NT2/D1 (cell line): ENCODE results near the gene EIF4E2.

Source experiments
- DNase-seq: peaks from one replicate; pipeline ENCODE4 v3.0.0-alpha.2; 2011; ENCODE audit warnings: low read depth, low spot score
- H3K27me3 ChIP-seq: 2 replicates; pipeline ENCODE4 v1.6.0; 2011; ENCODE audit warnings: mild to moderate bottlenecking; ENCODE audit not compliant: insufficient read length, insufficient read depth
- H3K36me3 ChIP-seq: 2 replicates; pipeline ENCODE4 v1.6.1; 2011; ENCODE audit warnings: mild to moderate bottlenecking, low read length, mixed read lengths; ENCODE audit not compliant: insufficient read depth, insufficient read length
- H3K4me1 ChIP-seq: 2 replicates; pipeline ENCODE4 v1.5.1; 2011; ENCODE audit not compliant: insufficient read depth, insufficient read length
- H3K4me3 ChIP-seq: 2 replicates; pipeline ENCODE4 v1.5.1; 2011; ENCODE audit warnings: low read depth; ENCODE audit not compliant: insufficient read length
- H3K9ac ChIP-seq: 2 replicates; pipeline ENCODE4 v1.6.0; 2011; ENCODE audit warnings: low read depth; ENCODE audit not compliant: insufficient read length
- H3K9me3 ChIP-seq: 2 replicates; pipeline ENCODE4 v1.5.1; 2011; ENCODE audit warnings: mild to moderate bottlenecking, low read length; ENCODE audit not compliant: insufficient read depth
- SUZ12 ChIP-seq: IDR thresholded peaks from 2 replicates; pipeline ENCODE4 v1.6.1; 2011; ENCODE audit not compliant: insufficient read length, insufficient read depth; ENCODE audit errors: extremely low read depth
- YY1 ChIP-seq: IDR thresholded peaks from 2 replicates; pipeline ENCODE4 v1.6.1; 2011; ENCODE audit not compliant: insufficient read length, insufficient read depth
- ZNF274 ChIP-seq: IDR thresholded peaks from 2 replicates; pipeline ENCODE4 v1.6.1; 2011; ENCODE audit warnings: mild to moderate bottlenecking, low read depth, low read length

EIF4E2 gene, protein sequence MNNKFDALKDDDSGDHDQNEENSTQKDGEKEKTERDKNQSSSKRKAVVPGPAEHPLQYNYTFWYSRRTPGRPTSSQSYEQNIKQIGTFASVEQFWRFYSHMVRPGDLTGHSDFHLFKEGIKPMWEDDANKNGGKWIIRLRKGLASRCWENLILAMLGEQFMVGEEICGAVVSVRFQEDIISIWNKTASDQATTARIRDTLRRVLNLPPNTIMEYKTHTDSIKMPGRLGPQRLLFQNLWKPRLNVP

DNA sequence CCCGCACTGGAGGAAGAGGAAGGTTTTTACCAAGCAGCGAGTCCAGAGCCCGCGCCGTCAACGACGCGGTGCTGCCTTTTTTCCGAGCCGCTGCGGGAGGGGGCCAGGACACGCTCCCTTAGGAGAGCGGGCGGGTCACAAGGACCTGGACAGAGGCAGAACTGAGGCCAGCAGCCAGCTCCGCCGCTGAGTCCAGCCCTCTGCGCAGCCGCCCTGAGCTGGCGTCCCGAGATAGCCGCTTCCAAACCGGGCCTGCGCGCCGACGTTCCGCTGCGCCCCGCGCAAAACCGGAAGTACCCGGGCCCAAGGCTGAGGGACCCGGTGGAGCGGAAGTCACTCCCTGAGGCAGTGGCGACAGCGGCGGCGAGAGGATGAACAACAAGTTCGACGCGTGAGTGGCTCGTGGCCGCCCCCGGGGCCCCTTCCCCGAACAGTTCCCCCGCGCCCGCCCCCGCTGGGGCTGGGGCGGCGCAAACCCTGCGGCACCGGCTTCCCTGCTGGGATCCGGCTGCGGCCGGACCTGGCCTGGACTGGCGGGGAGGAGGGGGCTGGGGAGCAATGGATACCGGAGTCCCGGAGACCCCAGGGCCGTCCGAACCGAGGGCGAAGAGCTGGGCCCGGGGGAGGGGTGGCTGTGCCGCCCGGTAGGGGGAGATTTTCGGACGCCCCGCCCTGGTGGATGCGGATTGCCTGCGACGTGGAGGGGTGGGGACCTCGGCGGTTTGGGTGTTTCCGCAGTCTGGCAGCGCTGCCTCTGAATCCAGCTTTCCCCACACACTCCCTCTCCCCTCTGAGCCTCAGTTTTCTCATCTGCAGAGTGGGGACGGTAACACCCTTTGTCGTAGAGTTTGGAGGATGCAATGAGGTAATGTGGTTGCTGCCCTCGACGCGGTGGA is at the start of gene EIF4E2, which contains the start of gene TIGD1:
Gene EIF4E2 (plus strand): TSS at position 336 of the 896 bp plus-strand sequence. CDS start 36 bp downstream, at position 372.
Gene TIGD1 (minus strand): TSS at position 204 of the 896 bp plus-strand sequence. CDS start 675 bp downstream, outside the sequence.
- Histone ChIP-seq H3K27me3 (no peaks in the 10 kb centered on the region), H3K4me1 (peaks cover 2% of the 10 kb centered on the region), H3K9me3 (peaks cover 7% of the 10 kb centered on the region; the same call in 1 of the 2 replicates), H3K4me3 (peak within 1 kb of the TSS; percentile 96), H3K36me3 (peaks cover 61% of the 10 kb centered on the region), H3K9ac (peak within 1 kb of the TSS; percentile 97)
- no peak for TF ChIP-seq ZNF274
- peak; percentile 9 for TF ChIP-seq YY1
- no peak for TF ChIP-seq SUZ12
- DNase-seq: peak; percentile 93

DNA sequence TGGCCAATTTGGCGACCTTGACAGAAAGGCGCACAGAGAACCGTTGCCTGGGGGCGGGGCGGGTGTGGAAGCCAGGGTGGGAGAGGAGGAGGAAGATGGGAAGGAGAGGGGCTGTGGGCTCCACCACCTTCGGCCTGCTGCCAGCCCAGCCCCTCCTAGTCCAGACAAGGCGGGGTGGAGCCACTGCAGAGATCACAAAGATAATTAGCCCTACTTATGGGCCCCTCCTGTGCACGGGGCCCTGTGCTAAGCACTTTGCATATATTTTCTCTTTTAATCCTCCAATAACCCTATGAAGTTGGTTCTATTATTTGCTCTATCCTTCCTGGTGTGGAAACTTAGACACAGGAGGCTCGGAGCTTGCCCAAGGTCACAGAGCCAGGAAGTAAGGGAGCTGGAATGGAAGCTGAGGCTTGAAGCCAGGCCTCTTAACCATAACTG is 49.1 kb upstream of the EIF4E2 start:
- Histone ChIP-seq H3K27me3 (peaks cover 40% of the 10 kb centered on the region), H3K4me3 (no peak overlapping the region), H3K9me3 (no peaks in the 10 kb centered on the region), H3K9ac (no peak overlapping the region), H3K4me1 (peaks cover 16% of the 10 kb centered on the region), H3K36me3 (no peaks in the 10 kb centered on the region)
- DNase-seq: no peak
- TF ChIP-seq SUZ12 (no peak), YY1 (no peak), ZNF274 (no peak)

DNA sequence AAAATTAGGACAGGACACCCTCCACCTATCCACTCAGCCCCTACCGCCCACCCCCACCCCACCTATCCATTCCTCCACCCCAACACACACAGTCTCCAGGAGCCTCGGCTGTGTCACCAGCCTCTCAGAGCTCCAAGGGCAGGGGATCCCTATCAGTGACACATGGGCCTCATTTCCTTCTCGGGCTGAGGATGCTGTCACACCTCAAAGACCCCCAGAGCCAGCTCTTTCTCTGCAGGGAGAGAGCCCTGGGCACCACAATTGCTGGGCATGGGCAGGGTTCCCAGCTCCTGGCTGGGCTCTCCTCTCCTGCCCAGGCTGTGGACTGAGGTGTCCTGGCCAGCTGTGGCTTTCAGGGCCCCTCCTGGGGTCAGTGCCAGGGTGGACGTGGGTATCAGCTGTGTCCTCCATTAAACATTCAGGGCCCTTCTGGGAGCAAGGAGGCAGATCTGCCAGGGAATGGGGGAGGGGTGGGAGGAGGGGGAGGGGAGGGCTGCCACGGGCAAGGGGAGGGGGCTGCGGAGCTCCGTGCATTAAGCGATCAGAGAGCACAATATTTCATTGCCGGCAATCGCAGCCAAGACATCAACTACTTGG is 48.6 kb upstream of the EIF4E2 start:
- TF ChIP-seq YY1 (no peak), ZNF274 (no peak), SUZ12 (no peak)
- Histone ChIP-seq H3K4me1 (peaks cover 20% of the 10 kb centered on the region), H3K9me3 (no peaks in the 10 kb centered on the region), H3K9ac (no peak overlapping the region), H3K36me3 (no peaks in the 10 kb centered on the region), H3K4me3 (no peak overlapping the region), H3K27me3 (peaks cover 44% of the 10 kb centered on the region)
- no peak for DNase-seq

DNA sequence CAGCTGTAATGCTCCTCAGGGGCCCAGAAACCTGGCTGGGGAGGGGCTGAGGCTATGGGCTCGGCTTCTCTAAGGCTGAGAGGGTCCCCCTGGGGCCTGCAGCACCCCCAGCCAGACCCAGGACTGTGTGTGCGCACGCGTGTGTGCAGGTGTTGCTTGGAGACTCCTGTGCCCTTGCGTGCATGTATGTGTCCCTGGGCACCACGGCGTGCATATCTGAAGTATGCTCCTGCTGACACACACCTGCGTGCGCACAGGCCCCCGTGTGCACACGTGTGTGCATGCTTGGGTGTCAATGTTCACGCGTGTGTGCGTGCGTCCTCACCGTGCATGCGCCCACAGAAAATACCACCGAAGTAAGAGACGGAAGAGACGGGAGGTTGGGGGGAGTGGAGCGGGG is 48.0 kb upstream of the EIF4E2 start:
- Histone ChIP-seq H3K36me3 (no peaks in the 10 kb centered on the region), H3K27me3 (peaks cover 50% of the 10 kb centered on the region), H3K9me3 (no peaks in the 10 kb centered on the region), H3K4me1 (peaks cover 20% of the 10 kb centered on the region), H3K4me3 (peak overlapping the region; percentile 50), H3K9ac (peak overlapping the region; percentile 79)
- TF ChIP-seq ZNF274 (no peak), SUZ12 (no peak), YY1 (no peak)
- DNase-seq: no peak

DNA sequence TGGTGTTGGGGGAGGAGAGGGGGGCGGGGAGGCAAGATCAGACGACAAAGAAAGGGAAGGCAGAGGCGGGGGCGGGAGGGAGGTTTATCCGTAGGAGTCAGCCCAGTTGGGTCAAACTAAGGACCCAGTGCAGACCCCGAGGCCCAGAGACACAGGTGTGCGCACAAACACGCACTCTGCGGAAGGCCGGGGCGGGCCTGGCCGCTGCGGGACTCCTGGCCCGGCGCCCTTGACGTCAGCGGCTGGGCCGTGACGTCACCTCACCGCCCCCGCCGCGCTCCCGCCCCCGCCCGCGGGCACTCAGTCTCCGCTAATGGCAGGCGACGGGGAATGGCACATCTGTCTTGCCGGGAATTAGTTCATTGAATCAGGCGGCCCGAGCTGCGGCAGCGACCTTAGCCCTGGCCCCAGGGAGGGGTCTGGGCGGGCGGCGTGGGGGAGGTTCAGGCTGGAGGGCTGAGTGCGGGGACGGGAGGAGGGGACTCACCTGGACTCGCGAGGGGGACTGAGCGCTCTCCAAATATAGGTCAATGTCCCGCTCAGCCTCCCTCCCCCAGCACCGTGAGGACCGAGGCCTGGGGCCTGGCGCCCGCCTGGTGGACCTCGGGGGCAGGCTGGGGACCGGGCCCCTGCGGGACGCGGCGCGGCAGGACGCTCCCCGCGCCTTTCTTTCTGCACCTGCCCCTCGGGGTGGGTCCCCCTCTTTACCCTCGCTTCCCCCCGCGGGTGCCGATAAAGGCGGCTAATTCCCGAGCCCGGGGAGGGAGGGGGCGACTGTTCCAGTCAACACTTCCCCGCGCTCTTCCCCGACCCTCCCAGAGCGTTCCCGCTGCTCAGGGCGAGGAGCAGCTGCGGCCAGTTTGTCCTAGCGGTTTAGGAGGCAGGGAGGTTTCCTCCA is 47.3 kb upstream of the EIF4E2 start:
- Histone ChIP-seq H3K9ac (peak overlapping the region; percentile 57), H3K27me3 (peaks cover 53% of the 10 kb centered on the region), H3K4me1 (peaks cover 20% of the 10 kb centered on the region), H3K9me3 (no peaks in the 10 kb centered on the region), H3K36me3 (no peaks in the 10 kb centered on the region), H3K4me3 (peak overlapping the region; percentile 65)
- TF ChIP-seq YY1 (no peak), SUZ12 (peak; percentile 69)
- no peak for DNase-seq

DNA sequence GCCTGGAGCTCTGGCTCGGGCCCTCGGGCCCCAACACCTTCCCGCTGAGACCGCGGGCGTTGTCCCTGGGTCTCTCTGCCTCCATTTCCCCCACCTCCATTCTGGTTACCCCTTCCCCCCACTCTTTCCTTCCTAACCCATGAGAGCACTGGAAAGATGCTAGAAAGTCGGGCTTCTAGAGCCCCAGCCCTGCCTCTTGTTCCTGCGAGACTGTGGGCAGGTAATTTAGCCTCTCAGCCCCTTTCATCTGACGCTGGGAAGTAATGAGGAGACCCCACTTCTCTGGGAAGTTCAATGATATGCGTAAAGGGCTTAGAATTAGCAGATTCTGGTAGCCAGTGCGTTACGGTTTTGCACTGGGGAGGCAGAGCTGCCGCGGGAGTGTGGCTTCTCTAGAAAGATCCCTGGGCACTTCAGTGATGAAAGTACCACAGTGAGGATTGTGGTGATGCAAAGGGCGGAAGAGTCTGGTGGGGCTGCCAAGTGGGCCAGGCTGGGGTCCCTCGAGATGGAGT is 46.6 kb upstream of the EIF4E2 start:
- no peaks in the 10 kb centered on the region for H3K36me3 ChIP-seq
- no peak for DNase-seq
- no peaks in the 10 kb centered on the region for H3K9me3 ChIP-seq
- H3K27me3 ChIP-seq: peaks cover 53% of the 10 kb centered on the region
- H3K9ac ChIP-seq: peak overlapping the region; percentile 57
- TF ChIP-seq ZNF274 (no peak), YY1 (no peak), SUZ12 (peak; percentile 28)
- H3K4me1 ChIP-seq: peaks cover 19% of the 10 kb centered on the region
- H3K4me3 ChIP-seq: peak overlapping the region; percentile 65
